ENCODE data around the gene PTDSS2. TPM values are rescaled to one million over a fixed set of nuclear protein-coding genes. Genes with fewer than 3 reads are reported as not detected.
"Not testable (repeated sequence)": the region's sequence is repeated elsewhere in the genome, so short reads cannot be mapped to it uniquely, and the experiment has no call there.

The PTDSS2 gene
- total RNA-seq, 4 donors from 2014 or later: 33.0 to 45.2 (median 39.0) TPM

DNA sequence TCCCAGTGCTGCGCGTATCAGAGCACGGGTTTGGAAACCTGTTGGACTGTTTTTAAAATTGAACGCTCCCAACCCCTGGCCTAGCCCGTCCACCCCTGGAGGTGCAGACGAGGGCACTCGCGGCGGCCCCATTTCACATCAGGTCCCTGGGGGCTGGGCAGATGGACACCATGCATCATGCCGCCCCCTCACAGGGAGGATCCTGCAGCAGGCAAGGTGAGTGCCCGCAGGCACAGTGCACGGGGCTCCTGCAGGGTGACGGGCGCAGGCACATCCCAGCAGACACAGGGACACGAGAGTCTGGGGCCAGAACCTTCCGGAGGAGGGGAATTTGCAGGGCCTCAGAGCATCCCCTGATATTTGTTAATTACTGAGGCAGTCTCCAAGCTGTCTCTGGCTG lies 15.6 kb upstream of the PTDSS2 start:
- no peak for DNase-seq (ENCODE audit: low spot score)
- TF ChIP-seq, protein P1, sequence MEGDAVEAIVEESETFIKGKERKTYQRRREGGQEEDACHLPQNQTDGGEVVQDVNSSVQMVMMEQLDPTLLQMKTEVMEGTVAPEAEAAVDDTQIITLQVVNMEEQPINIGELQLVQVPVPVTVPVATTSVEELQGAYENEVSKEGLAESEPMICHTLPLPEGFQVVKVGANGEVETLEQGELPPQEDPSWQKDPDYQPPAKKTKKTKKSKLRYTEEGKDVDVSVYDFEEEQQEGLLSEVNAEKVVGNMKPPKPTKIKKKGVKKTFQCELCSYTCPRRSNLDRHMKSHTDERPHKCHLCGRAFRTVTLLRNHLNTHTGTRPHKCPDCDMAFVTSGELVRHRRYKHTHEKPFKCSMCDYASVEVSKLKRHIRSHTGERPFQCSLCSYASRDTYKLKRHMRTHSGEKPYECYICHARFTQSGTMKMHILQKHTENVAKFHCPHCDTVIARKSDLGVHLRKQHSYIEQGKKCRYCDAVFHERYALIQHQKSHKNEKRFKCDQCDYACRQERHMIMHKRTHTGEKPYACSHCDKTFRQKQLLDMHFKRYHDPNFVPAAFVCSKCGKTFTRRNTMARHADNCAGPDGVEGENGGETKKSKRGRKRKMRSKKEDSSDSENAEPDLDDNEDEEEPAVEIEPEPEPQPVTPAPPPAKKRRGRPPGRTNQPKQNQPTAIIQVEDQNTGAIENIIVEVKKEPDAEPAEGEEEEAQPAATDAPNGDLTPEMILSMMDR (IDR thresholded peaks at IDR 0.05): no peak
- no peak for ATAC-seq (ENCODE audit: low FRiP score)

DNA sequence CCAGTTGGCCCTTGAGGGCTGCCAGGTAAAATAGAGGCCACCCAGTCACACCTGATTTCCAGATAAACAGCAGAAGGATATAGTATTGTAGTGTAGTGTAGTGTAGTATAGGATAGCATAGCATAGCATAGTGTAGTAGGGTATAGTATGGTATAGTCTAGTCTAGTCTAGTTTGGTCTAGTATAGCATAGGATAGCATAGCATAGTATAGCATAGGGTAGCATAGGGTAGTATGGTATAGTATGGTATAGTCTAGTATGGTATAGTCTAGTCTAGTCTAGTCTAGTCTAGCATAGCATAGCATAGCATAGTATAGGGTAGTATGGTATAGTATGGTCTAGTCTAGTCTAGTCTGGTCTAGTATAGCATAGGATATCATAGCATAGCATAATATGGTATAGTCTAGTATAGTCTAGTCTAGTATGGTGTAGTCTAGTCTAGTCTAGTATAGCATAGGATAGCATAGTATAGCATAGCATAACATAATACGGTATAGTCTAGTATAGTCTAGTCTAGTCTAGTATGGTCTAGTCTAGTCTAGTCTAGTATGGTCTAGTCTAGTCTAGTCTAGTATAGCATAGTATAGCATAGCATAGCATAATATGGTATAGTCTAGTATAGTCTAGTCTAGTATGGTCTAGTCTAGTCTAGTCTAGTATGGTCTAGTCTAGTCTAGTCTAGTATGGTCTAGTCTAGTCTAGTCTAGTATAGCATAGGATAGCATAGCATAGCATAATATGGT lies 14.9 kb upstream of the PTDSS2 start:
- not testable (repeated sequence) for DNase-seq (ENCODE audit: low spot score); ATAC-seq (ENCODE audit: low FRiP score)

DNA sequence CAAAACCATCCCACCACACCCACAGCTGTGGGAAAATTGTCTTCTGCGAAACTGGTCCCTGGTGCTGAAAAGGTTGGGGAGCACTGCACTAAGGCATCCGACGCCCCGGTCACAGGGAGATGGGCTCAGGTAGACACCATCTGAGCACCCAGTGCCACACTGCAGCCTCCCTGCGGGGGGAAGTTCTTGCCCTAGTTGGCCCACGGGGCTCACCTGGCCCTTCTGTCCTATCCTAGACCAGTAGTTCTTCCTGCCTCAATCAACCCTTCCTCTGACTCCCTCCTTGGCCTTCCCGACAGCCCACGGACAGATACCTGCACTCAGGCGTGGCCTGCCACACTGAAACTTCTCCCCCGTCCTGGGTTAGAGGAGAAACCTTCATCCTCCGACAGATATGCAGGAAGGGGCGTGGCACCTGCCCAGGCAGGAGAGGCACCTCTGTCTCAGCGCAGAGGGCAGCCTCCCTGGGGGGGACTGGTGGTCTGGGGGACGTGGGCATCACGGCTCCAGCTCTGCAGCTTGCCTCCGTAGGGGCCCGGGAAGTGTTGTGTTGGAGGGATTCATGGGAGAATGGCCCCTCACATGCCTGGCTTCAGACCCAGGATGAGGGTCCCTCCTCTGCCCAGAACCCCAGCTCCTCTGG lies 12.7 kb upstream of the PTDSS2 start:
- DNase-seq (ENCODE audit: low spot score) (no peak), ATAC-seq (ENCODE audit: low FRiP score) (no peak)
- TF ChIP-seq, protein P1 (IDR thresholded peaks at IDR 0.05): no peak

DNA sequence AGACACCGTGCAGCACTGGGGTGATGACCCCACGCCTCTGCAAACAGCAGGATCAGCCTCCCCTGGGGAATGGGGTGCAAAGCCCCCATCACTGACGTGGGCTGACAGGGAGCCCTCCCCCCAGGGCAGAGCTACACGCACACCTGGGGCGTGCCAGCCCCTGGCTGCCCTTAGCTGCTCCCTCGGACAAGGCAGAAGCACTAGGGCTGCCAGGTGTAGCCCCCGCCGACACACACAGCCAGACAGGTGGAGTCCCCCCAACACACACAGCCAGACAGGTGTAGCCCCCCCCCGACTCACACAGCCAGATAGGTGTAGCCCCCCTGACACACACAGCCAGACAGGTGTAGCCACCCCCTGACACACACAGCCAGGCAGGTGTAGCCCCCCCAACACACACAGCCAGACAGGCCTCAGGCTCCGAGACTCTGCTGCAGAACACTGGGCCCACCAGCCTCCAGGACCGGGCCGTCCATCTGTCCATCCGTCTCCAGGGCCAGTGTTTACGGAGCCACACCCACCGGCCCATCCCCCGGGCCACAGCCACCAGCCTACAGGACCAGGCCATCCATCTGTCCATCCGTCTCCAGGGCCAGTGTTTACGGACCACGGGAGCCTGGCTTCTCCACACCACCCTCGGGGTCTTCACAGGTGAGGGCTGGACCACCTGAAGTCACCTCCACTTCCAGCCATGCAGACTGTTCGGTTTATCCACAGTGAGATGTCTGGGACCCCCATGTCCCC lies 11.8 kb upstream of the PTDSS2 start:
- TF ChIP-seq, protein P1 (IDR thresholded peaks at IDR 0.05): no peak
- ATAC-seq (ENCODE audit: low FRiP score): no peak
- DNase-seq (ENCODE audit: low spot score): no peak

DNA sequence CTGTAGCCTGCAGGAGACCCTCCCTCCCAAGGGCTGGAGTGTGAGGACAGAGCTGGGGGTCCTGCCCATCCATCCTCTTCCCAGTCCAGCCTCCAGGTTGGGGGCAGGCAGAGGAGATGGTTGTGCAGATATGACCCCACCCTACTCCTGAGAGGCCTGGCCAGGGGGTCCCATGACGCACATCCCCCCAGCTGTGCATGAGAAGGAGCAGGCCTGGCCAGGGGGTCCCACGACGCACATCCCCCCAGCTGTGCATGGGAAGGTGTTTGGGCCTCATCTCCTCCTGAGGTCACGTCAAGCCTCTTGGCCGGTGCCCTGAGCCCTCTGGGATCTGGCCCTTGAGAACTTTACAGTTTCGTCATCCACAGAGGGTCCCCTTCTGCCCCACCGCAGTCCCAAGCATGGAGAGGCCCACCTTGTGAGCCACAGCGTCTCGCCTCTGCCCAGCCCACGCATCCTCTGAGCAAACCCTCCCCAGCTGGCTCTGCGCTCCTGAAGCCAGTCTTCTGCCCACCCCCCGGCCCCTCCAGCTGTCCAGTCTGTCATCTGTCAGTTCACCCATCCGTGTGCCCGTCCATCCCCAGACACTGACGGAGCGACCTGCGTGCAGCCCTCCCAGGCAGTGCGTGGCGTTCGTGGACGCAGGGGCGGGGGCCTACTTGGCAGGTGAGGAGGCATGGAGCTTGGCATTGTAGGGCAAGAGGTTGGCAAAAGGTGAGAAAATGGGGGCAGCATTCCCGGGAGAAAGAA lies 10.6 kb upstream of the PTDSS2 start:
- ATAC-seq (ENCODE audit: low FRiP score) (no peak), DNase-seq (ENCODE audit: low spot score) (no peak)
- TF ChIP-seq, protein P1 (IDR thresholded peaks at IDR 0.05): no peak

DNA sequence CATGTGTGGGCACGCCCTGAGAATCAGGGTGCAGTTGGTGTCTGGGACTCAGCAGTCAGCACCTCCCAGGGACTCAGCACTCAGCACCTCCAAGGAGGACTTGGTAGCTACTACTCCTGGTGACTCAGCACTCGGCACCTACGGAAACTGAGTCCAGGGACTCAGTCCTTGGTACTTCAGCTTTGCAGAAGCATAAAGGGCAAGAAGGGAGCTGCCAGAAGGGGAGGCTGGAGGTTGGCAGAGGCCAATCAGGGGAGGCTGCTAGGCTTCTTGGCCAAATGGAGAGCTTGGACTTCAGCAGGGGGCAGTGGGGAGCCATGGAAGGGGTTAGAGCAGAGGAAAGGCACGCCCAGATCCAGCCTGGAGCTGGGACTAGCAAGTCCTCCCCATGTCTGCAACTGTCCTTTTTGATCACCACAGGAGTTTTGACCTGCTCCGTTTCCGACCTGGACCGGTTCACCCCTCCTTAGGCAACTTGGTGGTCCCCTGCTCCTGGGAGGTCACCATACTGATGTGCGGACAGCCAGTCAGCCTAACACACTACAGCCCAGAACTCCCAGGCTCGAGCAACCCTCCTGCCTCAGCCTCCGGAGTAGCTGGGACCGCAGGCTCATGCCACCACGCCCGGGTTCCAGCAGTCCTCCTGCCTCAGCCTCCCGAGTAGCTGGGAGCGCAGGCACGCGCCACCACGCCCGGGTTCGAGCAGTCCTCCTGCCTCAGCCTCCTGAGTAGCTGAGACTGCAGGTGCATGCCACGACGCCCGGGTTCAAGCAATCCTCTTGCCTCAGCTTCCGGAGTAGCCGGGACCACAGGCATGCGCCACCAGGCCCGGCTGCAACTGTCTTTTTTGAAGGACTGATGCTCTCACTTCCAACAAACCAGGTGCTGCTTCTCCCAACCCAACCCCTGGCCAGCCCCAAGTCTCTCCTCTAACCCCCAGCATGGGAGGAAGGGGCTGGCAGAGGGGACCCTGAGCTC lies 9.7 kb upstream of the PTDSS2 start:
- ATAC-seq (ENCODE audit: low FRiP score) (no peak), DNase-seq (ENCODE audit: low spot score) (no peak)
- TF ChIP-seq, protein P1 (IDR thresholded peaks at IDR 0.05): no peak
